T-cell (primary cell): ENCODE measurements around the gene BICC1. TPM values are rescaled to one million over a fixed set of nuclear protein-coding genes. Genes with fewer than 3 reads are reported as not detected.

Experiments used
- ATAC-seq, 4 experiments: fragments of 200-7000 bp in 3 of 4; fragments of 150-1000 bp in 1 of 4; cut with Tn5 transposase; replicated peaks in 1 of 4; 1 replicate in 3 of 4; 2 replicates in 1 of 4; pipeline ENCODE4 v1.10.0; 2021; ENCODE audit warnings: moderate library complexity in 3 of 4, mild to moderate bottlenecking in 2 of 4, moderate number of reproducible peaks in 1 of 4
- CTCF ChIA-PET, 2 donors: fragments of 300-600 bp; sonication (Branson Sonifier 250); formaldehyde crosslinking; loops; one replicate each; lab custom pipeline; 2022; ENCODE audit warnings: antibody characterized with exemption in 2 of 2; lab: Charles Lee
- POLR2A ChIA-PET, 2 donors: fragments of 300-600 bp; sonication (Branson Sonifier 250); formaldehyde crosslinking; loops; one replicate each; lab custom pipeline; 2022; ENCODE audit warnings: antibody characterized with exemption in 2 of 2; lab: Charles Lee
- DNase-seq, 35 experiments: peaks; one replicate each; pipeline versions ENCODE4 v3.0.0 to v3.0.0-alpha.2; 2013 to 2023
- H3K27ac ChIP-seq: one replicate; pipeline ENCODE4 v1.5.1; 2013; ENCODE audit warnings: low read length
- H3K27me3 ChIP-seq, 2 experiments: replicated peaks in 1 of 2; 1 replicate in 1 of 2; 2 replicates in 1 of 2; pipeline versions ENCODE4 v1.6.1 to v1.7.0; 2013; ENCODE audit warnings: low read length in 1 of 2, mixed read lengths in 1 of 2; ENCODE audit not compliant: control insufficient read depth in 2 of 2, insufficient read depth in 2 of 2; ENCODE audit errors: extremely low read depth in 1 of 2
- H3K36me3 ChIP-seq, 2 donors: 1 replicate in 1 of 2; 2 replicates in 1 of 2; pipeline versions ENCODE4 v1.6.1 to v1.7.0; 2013; ENCODE audit warnings: low read length in 1 of 2; ENCODE audit not compliant: control insufficient read depth in 2 of 2, insufficient read depth in 1 of 2; ENCODE audit errors: extremely low read depth in 1 of 2
- H3K4me1 ChIP-seq, 2 experiments: 1 replicate in 1 of 2; 2 replicates in 1 of 2; pipeline versions ENCODE4 v1.6.1 to v1.7.0; 2013; ENCODE audit warnings: low read length in 2 of 2, mixed read lengths in 1 of 2; ENCODE audit not compliant: insufficient read depth in 2 of 2, control insufficient read depth in 1 of 2; ENCODE audit errors: extremely low read depth in 1 of 2
- H3K4me3 ChIP-seq, 2 donors: 1 replicate in 1 of 2; 2 replicates in 1 of 2; pipeline versions ENCODE4 v1.5.1 to v1.7.0; 2013; ENCODE audit warnings: mild to moderate bottlenecking in 2 of 2, low read length in 1 of 2, moderate library complexity in 1 of 2; ENCODE audit not compliant: control insufficient read depth in 1 of 2; ENCODE audit errors: extremely low read depth in 1 of 2
- H3K9me3 ChIP-seq: 2 replicates; pipeline ENCODE4 v1.7.0; 2013
- H3K27ac Mint-ChIP-seq, 2 donors: one replicate each; pipeline ENCODE4 v1.8.0; 2020 to 2021; ENCODE audit warnings: mild to moderate bottlenecking in 2 of 2, mixed read lengths in 2 of 2
- H3K27me3 Mint-ChIP-seq, 2 donors: one replicate each; pipeline ENCODE4 v1.8.0; 2021 to 2022; ENCODE audit warnings: mixed read lengths in 2 of 2
- H3K36me3 Mint-ChIP-seq: one replicate; pipeline ENCODE4 v1.8.0; 2021; ENCODE audit warnings: mixed read lengths
- H3K4me1 Mint-ChIP-seq, 3 donors: one replicate each; pipeline ENCODE4 v1.8.0; 2020 to 2022; ENCODE audit warnings: mixed read lengths in 3 of 3, mild to moderate bottlenecking in 1 of 3
- H3K4me3 Mint-ChIP-seq, 3 donors: one replicate each; pipeline ENCODE4 v1.8.0; 2020 to 2022; ENCODE audit warnings: mild to moderate bottlenecking in 3 of 3, mixed read lengths in 3 of 3, moderate library complexity in 3 of 3
- H3K9me3 Mint-ChIP-seq, 3 donors: one replicate each; pipeline ENCODE4 v1.8.0; 2020 to 2022; ENCODE audit warnings: mixed read lengths in 3 of 3
- WGBS: methylation state at CpG from one replicate; pipeline ENCODE4 v1.1.5; 2013; ENCODE audit warnings: missing lambda C conversion rate; ENCODE audit not compliant: insufficient coverage; 5-methylcytosine and 5-hydroxymethylcytosine counted together
- total RNA-seq, 35 experiments: library from RNA in 6 of 35; stranded (reverse) in 6 of 35; fragments of 120-200 nt in 1 of 35; gene quantifications; one replicate each; pipeline versions ENCODE4 v1.2.1 to v1.2.4 and lab custom pipeline; 2013 to 2026

Gene BICC1
- total RNA-seq, 5 donors from 2014 or later (not counting 1 experiment from before 2014, with no cell fraction given): 0.06 to 0.09 (median 0.07) TPM; not detected in 2

DNA sequence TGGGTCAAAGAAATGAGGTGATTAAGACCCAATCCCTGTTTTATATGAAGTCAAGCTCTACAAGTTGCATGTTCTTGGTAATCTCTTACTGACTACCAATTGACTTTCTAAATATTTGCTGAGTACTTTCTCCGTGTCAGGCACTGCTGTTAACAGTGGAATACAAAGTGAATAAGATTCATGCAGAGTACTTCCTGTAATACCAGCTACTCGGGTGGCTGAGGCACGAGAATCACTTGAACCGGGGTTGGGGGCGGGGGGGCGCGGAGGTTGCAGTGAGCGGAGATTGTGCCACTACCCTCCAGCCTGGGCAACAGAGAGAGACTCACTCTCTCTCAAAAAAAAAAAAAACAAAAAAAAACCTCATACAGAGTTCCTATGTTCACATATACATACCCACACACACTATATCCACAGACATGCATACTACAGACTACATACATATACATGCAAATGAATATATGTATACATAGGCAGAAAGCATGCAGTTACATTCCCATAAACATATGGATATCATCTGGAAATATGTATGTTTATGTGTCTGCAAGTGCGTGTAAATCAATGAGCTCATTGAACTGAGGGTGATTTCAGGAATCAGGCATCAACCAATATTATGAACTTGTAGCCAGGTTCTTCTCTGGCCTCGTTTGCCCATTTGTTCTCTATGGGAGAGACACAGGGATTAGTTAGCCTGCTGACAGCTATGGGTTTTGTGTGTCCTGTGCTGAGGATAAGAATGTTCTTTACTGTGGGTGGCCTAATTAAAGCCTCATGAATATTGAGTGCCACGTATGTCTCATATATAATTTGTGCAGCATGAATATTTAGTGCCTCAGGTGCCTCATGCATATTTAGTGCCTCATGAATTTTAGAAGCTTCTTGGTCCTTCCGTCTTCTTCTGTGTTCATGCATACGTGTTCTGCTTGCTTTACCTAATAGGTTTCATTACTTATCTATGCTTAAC is 73.9 kb downstream of the BICC1 start:
- no peaks in the 10 kb centered on the region for H3K9me3 ChIP-seq
- H3K4me3 ChIP-seq: no peak overlapping the region
- ATAC-seq (no peak), DNase-seq (no peak)
- H3K27me3 ChIP-seq: peaks cover 0 to 7% of the 10 kb centered on the region in 2 experiments
- peaks cover 4 to 7% of the 10 kb centered on the region in 2 donors for H3K27me3 Mint-ChIP-seq
- H3K27ac ChIP-seq: no peak overlapping the region
- peaks cover 0 to 3% (median 2%) of the 10 kb centered on the region in 3 donors for H3K9me3 Mint-ChIP-seq
- no peaks in the 10 kb centered on the region for H3K36me3 ChIP-seq
- H3K36me3 Mint-ChIP-seq: no peaks in the 10 kb centered on the region
- no peak overlapping the region for H3K4me3 Mint-ChIP-seq
- H3K4me1 ChIP-seq: no peaks in the 10 kb centered on the region
- H3K27ac Mint-ChIP-seq: no peak overlapping the region
- 52% methylated on average over 4 of the region's 13 CpGs for WGBS
- ChIA-PET POLR2A (no interaction called here), CTCF (no interaction called here)
- no peaks in the 10 kb centered on the region for H3K4me1 Mint-ChIP-seq

DNA sequence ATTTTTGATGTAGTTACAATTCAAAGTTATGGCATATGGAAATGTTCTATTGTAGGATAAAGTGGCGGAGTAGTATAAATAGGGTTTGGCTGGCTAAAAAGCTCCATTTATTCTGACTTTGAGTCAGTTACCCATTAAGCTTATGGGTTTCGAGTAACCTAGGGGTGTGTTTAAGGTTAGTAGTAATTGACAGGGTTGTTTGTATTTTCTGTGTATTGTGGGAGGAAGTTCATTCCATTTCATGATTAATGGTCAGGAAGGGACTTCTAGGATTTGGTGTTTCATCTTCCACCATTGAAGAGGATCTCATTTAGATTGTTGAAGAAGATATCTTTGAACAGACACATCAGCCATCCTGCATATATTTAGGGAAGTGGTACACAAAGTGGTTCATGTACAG is 75.0 kb downstream of the BICC1 start:
- Histone ChIP-seq H3K4me1 (no peaks in the 10 kb centered on the region), H3K27ac (no peak overlapping the region), H3K27me3 (peaks cover 0 to 11% of the 10 kb centered on the region in 2 experiments), H3K36me3 (no peaks in the 10 kb centered on the region), H3K9me3 (no peaks in the 10 kb centered on the region), H3K4me3 (no peak overlapping the region)
- no peaks in the 10 kb centered on the region for H3K36me3 Mint-ChIP-seq
- DNase-seq: no peak
- H3K4me1 Mint-ChIP-seq: no peaks in the 10 kb centered on the region
- no peak for ATAC-seq
- H3K27ac Mint-ChIP-seq: no peak overlapping the region
- 100% methylated on average over 1 of the region's 2 CpGs for WGBS
- no peak overlapping the region for H3K4me3 Mint-ChIP-seq
- POLR2A ChIA-PET: no interaction called here
- CTCF ChIA-PET: no interaction called here
- peaks cover 4 to 7% of the 10 kb centered on the region in 2 donors for H3K27me3 Mint-ChIP-seq
- H3K9me3 Mint-ChIP-seq: peaks cover 0 to 3% (median 2%) of the 10 kb centered on the region in 3 donors

DNA sequence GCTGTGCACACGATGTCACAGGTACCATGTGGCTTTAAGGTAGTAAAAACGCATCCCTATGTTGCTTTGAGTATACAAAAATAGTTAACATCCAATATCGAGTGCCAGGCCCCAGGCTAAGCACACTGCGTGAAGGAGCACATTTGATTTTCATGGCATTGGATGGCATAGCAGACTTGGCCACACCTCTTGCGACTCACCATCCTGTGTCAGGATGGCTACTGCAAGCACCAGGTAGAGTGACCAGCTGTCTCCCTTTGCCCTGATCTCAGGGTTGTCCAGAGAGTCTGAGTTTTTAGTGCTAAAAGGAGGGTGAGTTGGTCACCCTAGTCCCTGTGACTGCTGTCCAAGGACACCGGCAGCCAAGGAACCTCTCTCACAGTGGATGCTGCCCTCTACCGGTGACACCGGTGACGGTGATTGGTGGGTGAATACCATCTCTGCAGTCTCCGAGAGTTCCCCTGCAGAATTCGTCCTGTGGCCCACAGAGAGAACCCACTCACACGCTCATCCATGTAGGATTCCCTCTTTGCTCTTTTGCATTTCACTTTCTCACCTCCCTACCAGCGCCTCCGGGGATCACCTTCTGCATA is 76.1 kb downstream of the BICC1 start:
- 85% methylated on average over 12 of the region's 14 CpGs for WGBS
- no peaks in the 10 kb centered on the region for H3K36me3 Mint-ChIP-seq
- no peaks in the 10 kb centered on the region for H3K9me3 ChIP-seq
- POLR2A ChIA-PET: no interaction called here
- no peak for ATAC-seq
- H3K4me3 Mint-ChIP-seq: no peak overlapping the region
- peaks cover 4 to 5% of the 10 kb centered on the region in 2 donors for H3K27me3 Mint-ChIP-seq
- H3K27ac Mint-ChIP-seq: no peak overlapping the region
- no peak for DNase-seq
- no peak overlapping the region for H3K27ac ChIP-seq
- no peaks in the 10 kb centered on the region for H3K36me3 ChIP-seq
- no peak overlapping the region for H3K4me3 ChIP-seq
- H3K4me1 ChIP-seq: no peaks in the 10 kb centered on the region
- no peaks in the 10 kb centered on the region for H3K4me1 Mint-ChIP-seq
- H3K9me3 Mint-ChIP-seq: peaks cover 0 to 2% (median 0%) of the 10 kb centered on the region in 3 donors
- peaks cover 0 to 17% of the 10 kb centered on the region in 2 experiments for H3K27me3 ChIP-seq
- CTCF ChIA-PET: interaction anchor here in 1 of 2 donors (0.6 kb wide), 2 partner anchors 85 to 418 kb away, joined by 3 to 4 read pairs; no protein-coding TSS in a partner anchor

DNA sequence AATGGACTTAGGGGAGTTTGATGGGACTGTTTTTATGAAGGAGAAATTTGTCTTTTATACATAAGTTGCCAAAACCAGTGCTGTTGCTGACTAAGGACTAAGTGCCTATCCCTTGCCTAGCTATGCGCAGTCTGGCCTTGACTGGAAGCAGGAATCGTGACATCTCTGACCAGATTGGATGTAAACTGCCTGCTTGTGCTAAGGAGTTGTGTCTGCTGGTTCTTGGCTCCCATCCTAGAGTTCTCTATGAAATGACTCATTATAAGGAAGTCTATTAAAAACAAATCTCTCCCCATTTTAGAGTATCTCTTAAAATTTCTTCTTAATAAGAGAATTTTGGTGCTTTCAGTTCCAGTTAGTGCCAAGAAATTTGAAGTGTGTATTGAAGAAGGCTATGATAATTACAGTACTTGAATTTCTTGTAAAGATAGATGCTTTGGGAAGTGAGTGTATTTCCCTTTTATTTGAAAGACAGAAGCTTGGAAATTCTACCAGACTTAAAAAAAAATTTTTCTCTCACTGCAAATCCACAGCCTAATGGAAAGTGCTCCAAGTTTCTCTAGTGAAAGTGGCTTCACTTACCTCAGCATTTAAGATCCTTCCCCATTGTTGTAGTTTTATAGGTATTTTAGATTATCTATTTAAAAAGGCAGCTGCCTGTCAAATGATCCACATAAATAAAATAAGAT is 77.6 kb downstream of the BICC1 start:
- no peak overlapping the region for H3K4me3 ChIP-seq
- no peaks in the 10 kb centered on the region for H3K36me3 ChIP-seq
- Mint-ChIP-seq H3K9me3 (peaks cover 0 to 2% (median 1%) of the 10 kb centered on the region in 3 donors), H3K27me3 (peaks cover 4 to 7% of the 10 kb centered on the region in 2 donors), H3K4me1 (no peaks in the 10 kb centered on the region), H3K4me3 (no peak overlapping the region), H3K36me3 (no peaks in the 10 kb centered on the region), H3K27ac (no peak overlapping the region)
- H3K4me1 ChIP-seq: no peaks in the 10 kb centered on the region
- ATAC-seq (no peak), DNase-seq (no peak)
- 100% methylated on average over 1 of the region's 2 CpGs for WGBS
- no peaks in the 10 kb centered on the region for H3K9me3 ChIP-seq
- CTCF ChIA-PET: no interaction called here
- peaks cover 0 to 17% of the 10 kb centered on the region in 2 experiments for H3K27me3 ChIP-seq
- H3K27ac ChIP-seq: no peak overlapping the region
- POLR2A ChIA-PET: no interaction called here

DNA sequence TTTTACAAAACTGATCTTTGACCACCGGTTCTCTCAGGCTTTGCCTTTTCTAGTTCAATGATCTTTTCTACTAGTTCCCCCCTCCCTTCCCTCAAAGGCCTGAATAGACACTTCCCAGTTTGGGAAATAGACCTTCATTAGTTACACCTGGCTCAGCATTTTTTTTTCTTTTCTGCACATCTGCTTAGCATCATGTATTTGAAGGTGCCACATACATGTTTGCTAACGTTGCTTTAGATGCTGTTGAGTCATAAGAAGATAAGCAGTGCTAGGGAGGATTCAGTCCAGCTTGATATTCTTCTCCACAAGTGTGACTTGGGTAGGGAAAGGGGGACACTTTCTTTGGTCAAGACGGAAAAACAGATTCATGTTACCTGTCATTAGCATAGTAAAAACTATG is 78.3 kb downstream of the BICC1 start:
- CTCF ChIA-PET: no interaction called here
- no CpG with 5 or more reads among the region's 3 CpGs for WGBS
- H3K4me3 ChIP-seq: no peak overlapping the region

DNA sequence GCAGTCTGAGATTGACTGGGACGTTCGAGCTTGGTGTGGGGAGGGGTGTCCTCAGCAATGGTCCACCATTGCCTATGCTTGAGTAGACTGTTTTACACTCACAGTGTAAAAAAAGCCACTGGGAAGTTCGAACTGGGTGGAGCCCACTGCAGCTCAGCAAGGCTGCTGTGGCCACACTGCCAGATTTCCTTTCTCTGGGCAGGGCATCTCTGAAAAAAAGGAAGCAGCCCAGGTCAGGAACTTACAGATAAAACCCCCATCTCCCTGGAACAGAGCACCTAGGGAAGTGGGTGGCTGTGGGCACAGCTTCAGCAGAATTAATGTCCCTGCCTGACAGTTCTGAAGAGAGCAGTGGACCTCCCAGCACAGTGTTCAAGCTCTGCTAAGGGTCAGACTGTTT is 80.3 kb downstream of the BICC1 start:
- WGBS: 0% methylated on average over 1 of the region's 3 CpGs
- DNase-seq (no peak), ATAC-seq (no peak)
- Histone ChIP-seq H3K27ac (no peak overlapping the region), H3K9me3 (no peaks in the 10 kb centered on the region), H3K4me3 (no peak overlapping the region), H3K36me3 (no peaks in the 10 kb centered on the region), H3K4me1 (no peaks in the 10 kb centered on the region), H3K27me3 (peaks cover 0 to 17% of the 10 kb centered on the region in 2 experiments)
- POLR2A ChIA-PET: no interaction called here
- H3K27ac Mint-ChIP-seq: no peak overlapping the region
- H3K4me1 Mint-ChIP-seq: no peaks in the 10 kb centered on the region
- no peak overlapping the region for H3K4me3 Mint-ChIP-seq
- H3K27me3 Mint-ChIP-seq: peaks cover 4 to 7% of the 10 kb centered on the region in 2 donors
- peaks cover 8 to 11% (median 9%) of the 10 kb centered on the region in 3 donors for H3K9me3 Mint-ChIP-seq
- H3K36me3 Mint-ChIP-seq: no peaks in the 10 kb centered on the region
- CTCF ChIA-PET: no interaction called here

More for the DNA sequence above, 78.3 kb downstream of the BICC1 start:
- Mint-ChIP-seq H3K27me3 (peaks cover 4 to 7% of the 10 kb centered on the region in 2 donors), H3K4me3 (no peak overlapping the region), H3K36me3 (no peaks in the 10 kb centered on the region), H3K9me3 (peaks cover 0 to 6% (median 6%) of the 10 kb centered on the region in 3 donors), H3K4me1 (no peaks in the 10 kb centered on the region), H3K27ac (no peak overlapping the region)
- DNase-seq (no peak), ATAC-seq (no peak)
- Histone ChIP-seq H3K27me3 (peaks cover 0 to 17% of the 10 kb centered on the region in 2 experiments), H3K27ac (no peak overlapping the region), H3K36me3 (no peaks in the 10 kb centered on the region), H3K4me1 (no peaks in the 10 kb centered on the region), H3K9me3 (no peaks in the 10 kb centered on the region)
- POLR2A ChIA-PET: no interaction called here
